HG02870 (cell line): ENCODE measurements around the gene CORO2B.
"Not testable (repeated sequence)": the region's sequence is repeated elsewhere in the genome, so short reads cannot be mapped to it uniquely, and the experiment has no call there.

Source experiments
- ATAC-seq: cut with Tn5 transposase; IDR thresholded peaks from one replicate; pipeline ENCODE4 v1.9.1; 2021; ENCODE audit warnings: mild to moderate bottlenecking, moderate library complexity; ENCODE audit not compliant: unreplicated experiment

CORO2B gene

DNA sequence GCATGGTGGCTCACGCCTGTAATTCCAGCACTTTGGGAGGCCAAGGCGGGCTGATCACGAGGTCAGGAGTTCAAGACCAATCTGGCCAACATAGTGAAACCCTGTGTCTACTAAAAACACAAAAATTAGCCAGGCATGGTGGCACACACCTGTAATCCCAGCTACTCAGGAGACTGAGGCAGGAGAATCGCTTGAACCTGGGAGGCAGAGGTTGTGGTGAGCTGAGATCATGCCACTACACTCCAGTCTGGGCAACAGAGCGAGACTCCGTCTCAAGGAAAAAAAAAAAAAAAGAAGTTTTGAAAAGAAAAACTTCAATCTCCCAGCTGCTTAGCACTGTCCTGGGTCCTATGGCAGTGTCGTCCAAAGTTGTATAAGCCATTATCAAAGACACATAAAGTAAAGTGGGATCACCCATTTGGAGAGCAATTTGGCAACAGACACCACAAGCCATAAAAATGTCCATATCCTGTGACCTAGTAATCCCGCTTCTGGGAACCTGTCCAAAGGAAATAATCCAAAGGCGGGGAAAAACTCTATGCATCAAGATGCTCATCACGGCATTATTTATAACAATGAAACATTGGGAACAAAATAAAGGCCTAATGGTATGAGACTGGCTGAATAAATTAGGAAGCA, 26.2 kb downstream of the CORO2B start:
- not testable (repeated sequence) for ATAC-seq

DNA sequence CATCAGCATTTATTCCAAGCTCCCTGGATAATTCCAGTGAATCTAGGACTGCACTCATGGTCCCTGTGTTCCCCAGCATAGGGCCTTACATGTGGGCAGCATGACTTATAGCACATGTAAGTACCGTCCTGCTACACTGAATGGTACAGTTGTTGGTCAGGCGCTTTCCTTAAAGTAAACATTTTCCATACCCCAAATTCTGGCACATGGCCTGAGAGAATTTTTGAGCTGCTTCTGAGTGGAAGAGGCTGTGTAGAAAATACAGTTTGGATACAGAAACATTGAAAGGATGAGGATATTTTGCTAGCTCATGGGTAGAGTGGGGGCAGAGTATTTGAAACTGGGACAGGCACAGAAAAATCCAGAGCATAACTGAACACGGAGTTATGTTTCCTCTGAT, 27.6 kb downstream of the CORO2B start:
- ATAC-seq: no peak

DNA sequence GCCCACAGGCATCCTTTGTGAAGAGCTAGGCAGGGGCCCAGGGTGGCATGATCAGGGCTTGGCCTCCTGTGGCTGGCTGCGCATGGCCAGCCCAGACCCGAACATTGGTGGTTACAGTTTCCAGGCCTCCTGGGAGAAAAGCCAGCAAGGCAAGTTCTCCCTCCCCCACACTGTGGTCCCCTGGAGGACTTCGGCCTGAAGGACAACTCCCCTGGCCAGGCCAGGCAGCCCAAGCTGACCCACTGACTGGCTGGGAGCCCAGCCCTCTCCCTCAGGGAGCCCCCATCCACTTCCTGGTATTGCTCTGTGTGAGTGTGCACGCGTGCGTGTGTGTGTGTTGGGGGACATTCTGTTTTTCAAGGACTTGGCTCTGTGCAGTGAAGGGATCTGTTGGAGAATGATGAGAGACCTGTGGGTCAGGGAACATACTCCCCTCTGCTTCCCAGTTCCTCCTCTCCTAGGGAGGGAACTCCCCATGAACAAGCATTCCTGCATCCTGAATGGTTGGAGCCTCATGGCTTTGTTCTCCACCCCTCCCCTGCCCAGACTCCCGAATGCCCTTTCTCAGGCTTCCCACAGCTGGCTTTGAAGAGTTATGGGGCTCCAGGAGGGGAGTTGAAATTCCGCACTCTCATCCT, 29.5 kb downstream of the CORO2B start:
- no peak for ATAC-seq

DNA sequence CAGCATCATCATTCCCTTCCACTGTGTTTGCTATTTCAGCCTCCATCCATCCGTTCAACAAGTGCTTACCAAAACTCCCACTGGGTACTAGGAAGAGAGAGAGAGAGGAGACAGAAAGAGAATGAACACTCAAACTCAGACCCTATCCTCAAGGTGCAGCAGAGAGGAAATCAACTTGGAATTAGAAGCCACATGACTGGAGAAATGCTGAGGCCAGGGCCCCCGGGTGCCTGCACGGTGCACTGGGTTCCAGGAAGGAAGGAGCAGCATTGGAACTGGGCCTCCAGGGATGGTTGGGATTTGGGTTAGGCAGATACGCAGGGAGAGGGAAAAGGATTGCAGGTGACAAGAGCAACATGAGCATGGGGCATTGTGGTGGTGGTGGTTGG, 30.0 kb downstream of the CORO2B start:
- no peak for ATAC-seq

DNA sequence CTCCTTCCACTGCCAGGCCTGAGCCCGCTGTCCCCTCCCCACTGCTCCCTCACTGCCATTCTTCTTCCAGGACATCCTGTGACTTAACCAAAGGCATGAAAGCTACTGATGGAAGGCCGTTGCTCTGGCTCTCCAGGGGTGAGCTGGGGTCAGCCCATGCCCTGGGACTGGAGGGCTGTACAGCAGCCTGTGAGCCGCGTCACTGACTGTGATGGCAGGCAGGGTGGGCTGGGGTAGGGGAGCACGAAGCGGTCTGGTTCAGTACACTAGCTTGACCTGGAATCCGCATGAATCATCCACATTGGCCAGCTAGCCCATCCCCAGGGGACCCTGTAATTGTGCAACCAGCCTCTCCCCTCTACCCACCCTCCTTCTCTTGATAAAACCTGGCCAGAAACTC, 30.8 kb downstream of the CORO2B start:
- no peak for ATAC-seq

- ATAC-seq: no peak
Observed at GRCh38 chr15:68610825-68611224, 32.0 kb downstream of the CORO2B start.

DNA sequence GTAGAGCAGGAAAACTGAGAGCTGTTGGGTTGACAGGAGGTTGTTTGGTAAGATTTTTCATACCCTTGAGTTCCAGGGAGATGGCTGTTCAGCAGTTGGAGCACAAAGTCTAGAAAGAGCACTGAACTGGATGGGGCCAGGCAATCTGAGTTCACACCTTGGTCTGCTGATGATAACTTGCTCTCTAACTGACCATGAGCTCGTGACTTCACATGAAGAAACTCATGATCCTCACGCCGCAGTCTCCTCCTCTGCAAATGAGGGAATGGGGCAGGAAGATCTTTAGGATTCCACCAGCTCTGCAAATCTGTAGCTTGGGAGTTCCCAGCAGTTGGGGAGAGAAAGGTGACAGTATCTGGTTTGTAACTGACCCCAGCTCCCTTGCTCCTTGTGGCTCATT, 33.7 kb downstream of the CORO2B start:
- ATAC-seq: no peak

GRCh38 chr15:68612979-68613740, 34.4 kb downstream of the CORO2B start:
- no peak for ATAC-seq

GRCh38 chr15:68614286-68615035, 35.7 kb downstream of the CORO2B start:
- no peak for ATAC-seq

- ATAC-seq: no peak
Observed at GRCh38 chr15:68615301-68615700, 36.5 kb downstream of the CORO2B start.

GRCh38 chr15:68615811-68616210, 37.0 kb downstream of the CORO2B start:
- ATAC-seq: no peak

DNA sequence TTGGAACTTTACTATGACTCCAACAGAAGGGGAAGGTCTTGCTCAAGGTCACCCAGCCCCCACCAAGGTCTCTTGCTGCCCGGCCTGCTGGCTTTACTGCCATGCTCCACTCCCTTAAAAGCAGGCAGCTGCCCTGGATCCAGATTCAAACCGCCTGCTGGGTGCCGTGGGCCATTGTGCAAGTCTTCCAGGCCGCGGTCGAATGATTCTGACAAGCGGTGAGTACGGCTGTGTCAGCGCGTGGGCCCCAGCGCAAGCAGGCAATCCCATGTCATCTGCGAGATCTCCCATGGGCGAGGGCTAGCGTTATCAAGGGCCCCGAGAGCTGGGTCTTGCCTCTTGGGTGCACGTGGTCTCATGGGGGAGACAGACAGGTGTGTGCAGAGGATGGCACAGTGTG, 37.6 kb downstream of the CORO2B start:
- ATAC-seq: no peak

DNA sequence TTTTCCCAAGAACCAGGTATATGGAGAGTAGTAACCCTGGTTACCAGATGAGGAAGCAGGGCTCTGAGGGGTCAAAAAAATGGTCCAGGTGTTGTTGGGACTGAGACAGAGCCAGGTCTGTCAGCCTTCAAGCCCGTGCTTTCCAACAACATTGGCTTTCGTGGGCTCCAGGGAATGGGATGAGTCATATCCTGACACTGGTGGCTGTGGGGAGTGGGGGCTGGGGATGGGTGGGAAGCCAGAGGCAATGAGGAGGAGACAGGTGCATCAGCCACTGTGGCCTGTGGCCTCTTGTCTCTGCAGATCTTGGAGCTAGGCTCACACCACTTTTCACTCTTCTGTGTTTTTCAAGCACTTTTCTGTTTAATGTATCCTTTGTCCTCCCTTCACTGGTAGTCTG, 38.2 kb downstream of the CORO2B start:
- no peak for ATAC-seq

DNA sequence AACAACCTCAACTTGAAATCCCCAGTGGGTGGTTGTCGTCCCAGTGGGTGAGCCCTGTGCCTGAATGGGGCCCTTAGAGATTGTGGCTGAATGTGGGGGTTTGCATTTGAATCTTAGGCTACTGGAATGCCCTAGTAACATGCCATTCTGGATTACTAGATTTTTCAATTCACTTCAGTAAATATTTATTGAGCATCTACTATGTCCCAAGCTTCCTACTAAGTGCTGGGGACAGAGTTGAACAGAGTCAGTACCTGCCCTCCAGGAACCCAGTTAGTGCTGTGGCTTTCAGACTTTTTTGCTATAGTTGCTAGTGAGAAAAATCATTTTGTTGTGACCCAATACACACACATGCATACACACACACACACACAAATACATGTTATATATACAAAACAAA, 39.0 kb downstream of the CORO2B start:
- ATAC-seq: no peak

- ATAC-seq: no peak
Observed at GRCh38 chr15:68618394-68618793, 39.6 kb downstream of the CORO2B start.

- no peak for ATAC-seq
Observed at GRCh38 chr15:68618908-68619698, 40.3 kb downstream of the CORO2B start.

- ATAC-seq: no peak
Observed at GRCh38 chr15:68620721-68621527, 42.1 kb downstream of the CORO2B start.

GRCh38 chr15:68621535-68621934, 42.7 kb downstream of the CORO2B start:
- ATAC-seq: no peak

DNA sequence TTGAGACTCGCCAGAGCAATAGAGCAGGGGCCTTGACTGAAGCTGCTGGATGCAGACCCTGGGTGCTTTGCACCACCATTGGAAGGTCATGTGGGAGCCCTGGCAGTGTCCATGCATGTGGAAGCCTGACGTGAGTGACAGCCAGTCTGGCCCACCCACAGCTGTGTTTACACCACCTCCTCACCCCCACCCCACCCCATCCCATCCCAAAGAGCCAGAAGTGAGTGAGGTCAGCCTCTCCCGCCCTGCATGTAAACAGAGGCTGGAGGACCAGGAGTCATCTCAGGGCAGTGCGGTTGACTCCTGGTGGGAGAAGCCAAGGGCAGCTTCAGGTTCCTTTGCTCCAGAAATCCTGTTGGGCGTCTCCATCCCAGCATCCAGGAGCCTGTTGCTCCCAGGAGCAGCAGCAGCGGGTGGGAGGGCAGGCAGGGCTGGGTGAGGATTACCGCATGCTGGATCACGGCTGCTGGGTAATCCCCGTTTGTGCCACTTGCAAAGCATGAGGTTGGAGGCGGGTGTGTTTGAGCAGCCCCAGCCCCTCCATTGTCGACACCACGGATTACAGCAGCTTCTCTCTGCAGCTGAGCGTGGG, 44.6 kb downstream of the CORO2B start:
- no peak for ATAC-seq
